Keratinocyte (primary cell): Measurements from ENCODE around the gene OSBPL5. TPM values are rescaled to one million over a fixed set of nuclear protein-coding genes. Genes with fewer than 3 reads are reported as not detected.

Experiments used
- DNase-seq: peaks from one replicate; pipeline ENCODE4 v3.0.0-alpha.2; 2011; ENCODE audit warnings: low read depth, missing footprints, low spot score
- FAIRE-seq: peaks from 2 replicates; lab custom pipeline; 2011; peaks lifted over from hg19 to GRCh38; lab: Jason Lieb, UNC
- H2AFZ ChIP-seq: 2 replicates; pipeline ENCODE4 v1.6.0; 2012; ENCODE audit warnings: low read length, control low read depth, inconsistent platforms; ENCODE audit not compliant: control insufficient read depth
- H3K27ac ChIP-seq: 2 replicates; pipeline ENCODE4 v1.5.1; 2011; ENCODE audit warnings: low read length; ENCODE audit not compliant: control insufficient read depth, insufficient read depth
- H3K27me3 ChIP-seq: 3 replicates; pipeline ENCODE4 v1.6.0; 2011; ENCODE audit warnings: low read length; ENCODE audit not compliant: control insufficient read depth, insufficient read depth; ENCODE audit errors: extremely low read depth
- H3K36me3 ChIP-seq, 2 experiments: 2 replicates in 1 of 2; 3 replicates in 1 of 2; pipeline ENCODE4 v1.5.1; 2011; ENCODE audit warnings: low read length in 2 of 2, mild to moderate bottlenecking in 1 of 2; ENCODE audit not compliant: control insufficient read depth in 2 of 2, insufficient read depth in 2 of 2; ENCODE audit errors: extremely low read depth in 1 of 2
- H3K4me1 ChIP-seq: 3 replicates; pipeline ENCODE4 v1.5.1; 2011; ENCODE audit warnings: low read length; ENCODE audit not compliant: control insufficient read depth, insufficient read depth; ENCODE audit errors: extremely low read depth
- H3K4me2 ChIP-seq: 3 replicates; pipeline ENCODE4 v1.6.0; 2011; ENCODE audit warnings: low read depth, low read length; ENCODE audit not compliant: control insufficient read depth, insufficient read depth; ENCODE audit errors: extremely low read depth
- H3K4me3 ChIP-seq, 3 experiments: fragments of 200-600 bp in 1 of 3; sonication (generic) in 1 of 3; 2 replicates in 2 of 3; 3 replicates in 1 of 3; pipeline ENCODE4 v1.5.1; 2011 to 2016; ENCODE audit warnings: low read length in 3 of 3, mild to moderate bottlenecking in 3 of 3, control low read depth in 2 of 3, inconsistent platforms in 1 of 3, low read depth in 1 of 3, mixed read lengths in 1 of 3, mixed run types in 1 of 3, moderate library complexity in 1 of 3; ENCODE audit not compliant: control insufficient read depth in 2 of 3, insufficient read depth in 2 of 3; ENCODE audit errors: extremely low read depth in 1 of 3
- H3K79me2 ChIP-seq: 2 replicates; pipeline ENCODE4 v1.6.0; 2012; ENCODE audit warnings: low read length; ENCODE audit not compliant: control insufficient read depth, insufficient read depth
- H3K9ac ChIP-seq: 3 replicates; pipeline ENCODE4 v1.6.0; 2011; ENCODE audit warnings: low read length; ENCODE audit not compliant: control insufficient read depth, insufficient read depth; ENCODE audit errors: extremely low read depth
- H3K9me1 ChIP-seq: 3 replicates; pipeline ENCODE4 v1.6.0; 2011; ENCODE audit warnings: low read length; ENCODE audit not compliant: control insufficient read depth, insufficient read depth; ENCODE audit errors: extremely low read depth
- H3K9me3 ChIP-seq: 2 replicates; pipeline ENCODE4 v1.5.1; 2012; ENCODE audit warnings: low read depth, low read length; ENCODE audit not compliant: control insufficient read depth
- H4K20me1 ChIP-seq: 3 replicates; pipeline ENCODE4 v1.6.0; 2011; ENCODE audit warnings: low read length; ENCODE audit not compliant: control insufficient read depth, insufficient read depth; ENCODE audit errors: extremely low read depth
- CTCF ChIP-seq, 3 experiments: IDR thresholded peaks in 1 of 3; conservative IDR thresholded peaks in 1 of 3; optimal IDR thresholded peaks in 1 of 3; 2 replicates in 2 of 3; 3 replicates in 1 of 3; pipeline versions ENCODE3 to v1.5.1; 2011; ENCODE audit warnings: low read length in 3 of 3, mild to moderate bottlenecking in 3 of 3, moderate library complexity in 2 of 3, control low read depth in 1 of 3, inconsistent platforms in 1 of 3; ENCODE audit not compliant: insufficient read depth in 2 of 3; ENCODE audit errors: extremely low read depth in 1 of 3
- EZH2 ChIP-seq: IDR thresholded peaks from one replicate; pipeline ENCODE4 v1.6.1; 2012; ENCODE audit warnings: inconsistent platforms, mild to moderate bottlenecking, low read length, moderate library complexity
- dilution Hi-C: fragments of 300-500 bp; cut with MboI; formaldehyde crosslinking; loops from one replicate; pipeline ENCODE4 v1.7.0; 2020; ENCODE audit warnings: low sequenced_read_pairs; ENCODE audit not compliant: extremely low pct_ligation_motif_present
- polyA plus RNA-seq, 5 experiments: library from polyadenylated mRNA; depleted of rRNA in 3 of 5; stranded (reverse) in 3 of 5; stranded (forward) in 1 of 5; unstranded in 1 of 5; fragments of >200 nt; gene quantifications; 1 replicate in 1 of 5; 2 replicates in 3 of 5; 3 replicates in 1 of 5; pipeline versions ENCODE4 v1.2.1 to v1.2.3, GENCODE V29; 2011 to 2012; ENCODE audit warnings: missing spikeins in 2 of 5, low read depth in 1 of 5, low replicate concordance in 1 of 5

OSBPL5 gene
- polyA plus RNA-seq, 1 donor (not counting 4 experiments of a cell fraction or from before 2014, with no cell fraction given), result 3.0 TPM

DNA sequence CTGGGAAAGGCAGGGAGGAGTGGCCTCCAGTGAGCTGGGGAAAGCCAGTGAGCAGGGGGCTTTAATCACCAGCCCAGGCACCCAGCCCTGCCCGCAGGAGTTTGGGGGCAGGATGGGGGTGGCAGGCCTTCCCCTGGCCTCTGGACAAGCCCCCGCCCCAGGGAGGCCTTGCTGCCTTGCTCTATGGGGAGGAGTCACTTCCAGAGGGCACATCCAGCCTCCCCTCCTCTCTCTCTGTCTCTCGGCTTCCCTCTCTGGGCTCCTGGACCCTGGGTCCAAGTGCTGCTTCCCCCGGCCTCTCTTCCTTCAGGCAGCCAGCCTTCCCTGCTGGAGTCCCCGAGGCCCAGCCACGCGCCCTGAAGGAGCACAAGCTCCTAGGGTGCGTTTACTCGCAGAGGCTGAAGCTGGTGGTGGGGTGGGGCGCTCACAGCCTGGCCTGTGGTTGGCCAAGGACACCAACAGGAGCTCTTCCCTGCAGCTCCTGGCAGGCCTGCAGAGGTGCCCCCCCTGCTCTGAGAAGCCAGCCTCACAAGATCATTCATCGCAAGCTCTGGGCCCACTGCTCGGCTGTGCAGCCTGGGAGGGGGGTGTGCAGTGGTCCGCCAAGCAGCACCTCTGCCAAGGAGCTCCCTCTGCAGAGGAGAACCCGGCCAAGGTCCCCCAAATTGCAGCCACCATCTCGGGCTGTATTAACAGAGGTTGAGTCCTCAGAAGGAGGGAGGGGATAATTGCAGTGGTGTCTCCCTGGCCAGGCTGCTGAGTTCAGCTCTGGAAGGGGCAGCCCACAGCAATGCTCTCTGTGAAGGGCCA is 25.4 kb downstream of the OSBPL5 start:
- Histone ChIP-seq H3K9me1 (no peaks in the 10 kb centered on the region), H3K79me2 (no peaks in the 10 kb centered on the region), H3K4me2 (no peak overlapping the region), H3K36me3 (no peaks in the 10 kb centered on the region), H4K20me1 (peaks cover 6% of the 10 kb centered on the region), H3K4me3 (no peak overlapping the region), H3K9me3 (no peaks in the 10 kb centered on the region), H2AFZ (no peak overlapping the region), H3K27ac (no peak overlapping the region), H3K9ac (no peak overlapping the region), H3K4me1 (no peaks in the 10 kb centered on the region), H3K27me3 (no peaks in the 10 kb centered on the region)
- TF ChIP-seq EZH2 (no peak), CTCF (optimal IDR thresholded peaks at IDR 0.05 in 1 of 3, IDR thresholded peaks at IDR 0.05 in 1 of 3, conservative IDR thresholded peaks at IDR 0.05 in 1 of 3; ENCODE audit: extremely low read depth in 1 of 3, insufficient read depth in 2 of 3, low read length in 3 of 3) (no peak)
- no peak for FAIRE-seq
- dilution Hi-C loops, result no loop called here
- no peak for DNase-seq

GRCh38 chr11:3139086-3139440 is 26.0 kb downstream of the OSBPL5 start:
- no peak overlapping the region for H2AFZ ChIP-seq
- H3K4me3 ChIP-seq, result no peak overlapping the region
- H3K27ac ChIP-seq, result no peak overlapping the region
- FAIRE-seq, result no peak
- no peaks in the 10 kb centered on the region for H3K9me1 ChIP-seq
- no peak for DNase-seq
- H3K9me3 ChIP-seq, result no peaks in the 10 kb centered on the region
- H4K20me1 ChIP-seq, result peaks cover 6% of the 10 kb centered on the region
- no peaks in the 10 kb centered on the region for H3K79me2 ChIP-seq
- dilution Hi-C loops, result no loop called here
- no peaks in the 10 kb centered on the region for H3K4me1 ChIP-seq
- no peak overlapping the region for H3K9ac ChIP-seq
- H3K36me3 ChIP-seq, result no peaks in the 10 kb centered on the region
- H3K27me3 ChIP-seq, result no peaks in the 10 kb centered on the region
- H3K4me2 ChIP-seq, result no peak overlapping the region
- no peak for TF ChIP-seq EZH2
- no peak for TF ChIP-seq CTCF (optimal IDR thresholded peaks at IDR 0.05 in 1 of 3, IDR thresholded peaks at IDR 0.05 in 1 of 3, conservative IDR thresholded peaks at IDR 0.05 in 1 of 3; ENCODE audit: extremely low read depth in 1 of 3, insufficient read depth in 2 of 3, low read length in 3 of 3)
